Vagina (tissue), 2 donors: ENCODE data around the gene MYLK. TPM values are rescaled to one million over a fixed set of nuclear protein-coding genes. Genes with fewer than 3 reads are reported as not detected.

Experiments used
- DNase-seq, 2 donors: peaks; one replicate each; pipeline ENCODE4 v3.0.0-alpha.2; 2017; ENCODE audit errors: extremely low spot score in 2 of 2
- H3K27ac ChIP-seq: fragments of 200-600 bp; sonication (generic); one replicate; pipeline ENCODE4 v1.5.1; 2019
- H3K27me3 ChIP-seq: fragments of 200-600 bp; sonication (generic); one replicate; pipeline ENCODE4 v1.5.1; 2019
- H3K36me3 ChIP-seq, 2 donors: fragments of 200-600 bp; sonication (generic); one replicate each; pipeline ENCODE4 v1.5.1; 2017 to 2019
- H3K4me1 ChIP-seq: fragments of 200-600 bp; sonication (generic); one replicate; pipeline ENCODE4 v1.5.1; 2019
- H3K4me3 ChIP-seq, 2 donors: fragments of 200-600 bp; sonication (generic); 1 replicate in 1 of 2; 2 replicates in 1 of 2; pipeline ENCODE4 v1.5.1; 2016 to 2019
- H3K9me3 ChIP-seq: fragments of 200-600 bp; sonication (generic); one replicate; pipeline ENCODE4 v1.5.1; 2019
- CTCF ChIP-seq, 3 experiments: fragments of 450-650 bp in 2 of 3; fragments of 200-600 bp in 1 of 3; sonication (generic) in 1 of 3; IDR thresholded peaks; one replicate each; pipeline ENCODE4 v1.5.1; 2017 to 2019; ENCODE audit warnings: antibody characterized with exemption in 3 of 3, mild to moderate bottlenecking in 2 of 3, moderate library complexity in 2 of 3
- POLR2A ChIP-seq, 2 donors: fragments of 450-650 bp; IDR thresholded peaks; one replicate each; pipeline ENCODE4 v1.6.1; 2017; ENCODE audit warnings: antibody characterized with exemption in 2 of 2, mild to moderate bottlenecking in 2 of 2, moderate library complexity in 2 of 2
- POLR2AphosphoS5 ChIP-seq, 2 donors: sonication (generic); formaldehyde crosslinking; IDR thresholded peaks; one replicate each; pipeline ENCODE4 v1.9.0; 2017; ENCODE audit warnings: antibody characterized with exemption in 2 of 2, mild to moderate bottlenecking in 2 of 2, low read depth in 1 of 2; ENCODE audit not compliant: insufficient read depth in 1 of 2
- intact Hi-C: fragments of 100-400 bp; cut with DNase I; formaldehyde crosslinking; loops from one replicate; pipeline ENCODE4 v1.15.1; 2023
- total RNA-seq: library from RNA; depleted of rRNA; stranded (reverse); fragments of >200 nt; gene quantifications from one replicate; pipeline ENCODE4 v1.2.3, GENCODE V29; 2016

MYLK gene
- total RNA-seq, 1 donor from 2014 or later: 352 TPM

- H3K36me3 ChIP-seq: no peaks in the 10 kb centered on the region
- intact Hi-C loops: no loop called here
- TF ChIP-seq POLR2AphosphoS5 (IDR thresholded peaks at IDR 0.05; ENCODE audit: insufficient read depth in 1 of 2, low read depth in 1 of 2) (no peak), CTCF (IDR thresholded peaks at IDR 0.05) (no peak), POLR2A (IDR thresholded peaks at IDR 0.05) (no peak)
- no peaks in the 10 kb centered on the region for H3K4me1 ChIP-seq
- H3K27me3 ChIP-seq: no peaks in the 10 kb centered on the region
- H3K9me3 ChIP-seq: no peaks in the 10 kb centered on the region
- no peak for DNase-seq
- no peak overlapping the region for H3K27ac ChIP-seq
- H3K4me3 ChIP-seq: no peak overlapping the region
Observed at GRCh38 chr3:123728991-123729390, 155.1 kb downstream of the MYLK start.

GRCh38 chr3:123728014-123728413, 156.1 kb downstream of the MYLK start:
- Histone ChIP-seq H3K4me1 (peaks cover 7% of the 10 kb centered on the region), H3K9me3 (no peaks in the 10 kb centered on the region), H3K27me3 (no peaks in the 10 kb centered on the region), H3K4me3 (no peak overlapping the region), H3K36me3 (no peaks in the 10 kb centered on the region), H3K27ac (no peak overlapping the region)
- no peak for DNase-seq
- TF ChIP-seq POLR2AphosphoS5 (IDR thresholded peaks at IDR 0.05; ENCODE audit: insufficient read depth in 1 of 2, low read depth in 1 of 2) (no peak), CTCF (IDR thresholded peaks at IDR 0.05) (no peak), POLR2A (IDR thresholded peaks at IDR 0.05) (no peak)
- intact Hi-C loops: no loop called here

GRCh38 chr3:123725652-123726400, 158.3 kb downstream of the MYLK start:
- H3K9me3 ChIP-seq: no peaks in the 10 kb centered on the region
- no peaks in the 10 kb centered on the region for H3K27me3 ChIP-seq
- H3K27ac ChIP-seq: no peak overlapping the region
- intact Hi-C loops: no loop called here
- H3K36me3 ChIP-seq: no peaks in the 10 kb centered on the region
- no peak for TF ChIP-seq CTCF (IDR thresholded peaks at IDR 0.05)
- TF ChIP-seq POLR2A (IDR thresholded peaks at IDR 0.05): no peak
- TF ChIP-seq POLR2AphosphoS5 (IDR thresholded peaks at IDR 0.05; ENCODE audit: insufficient read depth in 1 of 2, low read depth in 1 of 2): no peak
- H3K4me3 ChIP-seq: no peak overlapping the region
- peaks cover 12% of the 10 kb centered on the region for H3K4me1 ChIP-seq
- DNase-seq: no peak

GRCh38 chr3:123724306-123724705, 159.8 kb downstream of the MYLK start:
- peaks cover 27% of the 10 kb centered on the region for H3K4me1 ChIP-seq
- H3K36me3 ChIP-seq: no peaks in the 10 kb centered on the region
- no peaks in the 10 kb centered on the region for H3K9me3 ChIP-seq
- no peaks in the 10 kb centered on the region for H3K27me3 ChIP-seq
- no peak overlapping the region for H3K27ac ChIP-seq
- no peak for DNase-seq
- intact Hi-C loops: loop anchor here (5.0 kb wide), 1 partner anchor 72 kb away; no protein-coding TSS in a partner anchor
- no peak for TF ChIP-seq POLR2A (IDR thresholded peaks at IDR 0.05)
- TF ChIP-seq CTCF (IDR thresholded peaks at IDR 0.05): no peak
- TF ChIP-seq POLR2AphosphoS5 (IDR thresholded peaks at IDR 0.05; ENCODE audit: insufficient read depth in 1 of 2, low read depth in 1 of 2): no peak
- H3K4me3 ChIP-seq: no peak overlapping the region

- intact Hi-C loops: loop anchor here (5.0 kb wide), 1 partner anchor 71 kb away; no protein-coding TSS in a partner anchor
- no peak overlapping the region for H3K4me3 ChIP-seq
- peak in 1 of 2 donors; percentile 85 for DNase-seq
Observed at GRCh38 chr3:123723522-123724168, 160.5 kb downstream of the MYLK start.

More at GRCh38 chr3:123723522-123724168, 160.5 kb downstream of the MYLK start:
- TF ChIP-seq CTCF (IDR thresholded peaks at IDR 0.05) (peak; percentile 56 to 68 (median 68)), POLR2A (IDR thresholded peaks at IDR 0.05) (no peak), POLR2AphosphoS5 (IDR thresholded peaks at IDR 0.05; ENCODE audit: insufficient read depth in 1 of 2, low read depth in 1 of 2) (peak in 1 of 2 donors; percentile 50)
- no peak overlapping the region for H3K27ac ChIP-seq
- H3K27me3 ChIP-seq: no peaks in the 10 kb centered on the region
- peaks cover 34% of the 10 kb centered on the region for H3K4me1 ChIP-seq
- no peaks in the 10 kb centered on the region for H3K36me3 ChIP-seq
- H3K9me3 ChIP-seq: no peaks in the 10 kb centered on the region
